Activated effector memory CD4-positive, alpha-beta T cell treated with Interleukin-2 at 50 U/mL for 16 hours (primary cell): Measurements from ENCODE around the gene NBAS.

ENCODE experiments used
- DNase-seq: peaks from one replicate; pipeline ENCODE4 v3.0.0-alpha.2; 2020

NBAS gene

DNA sequence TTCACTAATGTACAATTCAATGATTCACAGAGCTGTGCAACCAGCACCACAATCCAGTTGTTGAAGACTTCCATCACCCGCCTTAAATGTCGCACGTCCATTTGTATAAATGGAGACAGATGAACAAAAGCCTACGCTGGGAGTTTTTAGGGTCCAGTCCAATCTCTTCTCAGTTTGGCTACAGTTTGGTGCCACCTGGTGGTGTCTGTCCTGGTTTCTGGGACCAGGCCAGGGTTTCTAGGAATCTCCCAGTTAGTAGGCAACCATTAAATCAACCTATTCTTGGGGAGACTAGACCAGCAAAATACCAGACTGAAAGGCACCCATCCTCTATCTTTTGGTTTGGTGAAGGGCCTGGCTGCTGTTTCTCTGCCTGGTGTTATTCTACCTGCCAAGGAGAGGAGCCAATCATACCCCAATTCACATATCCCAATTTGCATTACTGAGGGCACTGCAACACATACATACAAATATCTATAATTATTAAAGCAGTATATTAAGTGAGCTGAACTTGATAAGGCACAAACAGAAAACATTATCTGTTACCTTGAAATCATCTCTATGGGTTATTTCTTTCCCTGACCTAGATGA lies 27.3 kb upstream of the NBAS start:
- DNase-seq = no peak

DNA sequence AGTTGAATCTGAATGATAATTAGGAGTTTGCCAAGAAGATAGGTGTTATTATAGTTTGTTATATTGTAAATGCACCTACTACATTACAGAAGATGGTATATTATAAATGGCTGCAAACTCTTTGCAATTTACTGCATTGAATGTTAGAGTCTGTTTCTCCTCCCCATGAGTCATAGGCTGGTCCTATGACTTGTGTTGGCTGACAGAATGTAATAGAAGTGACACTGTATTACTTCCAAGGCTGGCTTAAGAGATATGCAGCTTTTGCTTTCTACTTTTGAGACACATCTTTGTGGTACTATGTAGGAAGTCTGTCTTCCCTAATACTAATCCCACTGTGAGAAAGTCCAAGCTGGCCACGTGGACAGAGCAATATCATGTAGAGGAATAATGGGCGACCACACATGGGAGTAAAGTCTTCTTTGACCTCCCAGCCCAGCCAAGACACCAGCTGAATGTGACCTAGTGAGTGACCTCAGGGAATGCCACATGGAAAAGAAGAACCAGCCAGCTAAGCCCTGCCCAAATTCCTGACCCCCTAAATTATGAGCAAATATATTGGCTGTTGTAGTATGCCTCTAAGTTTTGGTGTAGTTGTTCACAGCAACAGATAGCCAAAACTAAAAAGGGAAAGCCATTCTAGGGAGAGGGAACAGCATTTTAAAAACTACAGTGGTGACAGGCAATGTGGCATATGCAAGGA lies 23.8 kb upstream of the NBAS start:
- no peak for DNase-seq

DNA sequence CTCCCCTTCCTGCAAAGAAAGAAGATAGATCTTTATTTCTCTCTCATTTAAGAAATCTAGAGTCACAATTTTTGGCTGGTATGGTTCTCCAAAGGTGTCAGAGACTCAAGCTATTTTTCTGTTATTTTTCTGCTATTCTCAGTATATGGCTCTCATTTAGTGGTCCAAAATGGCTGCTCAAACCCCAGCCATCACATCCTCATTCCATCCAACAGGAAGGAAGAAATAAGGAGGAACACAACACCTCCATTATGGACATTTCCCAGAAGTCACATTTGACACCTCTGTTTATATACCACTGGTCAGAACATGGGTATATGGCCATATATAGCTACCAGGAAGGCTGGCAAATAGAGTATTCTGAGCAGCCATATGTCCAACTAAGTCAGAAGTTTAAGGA lies 23.2 kb upstream of the NBAS start:
- no peak for DNase-seq

DNA sequence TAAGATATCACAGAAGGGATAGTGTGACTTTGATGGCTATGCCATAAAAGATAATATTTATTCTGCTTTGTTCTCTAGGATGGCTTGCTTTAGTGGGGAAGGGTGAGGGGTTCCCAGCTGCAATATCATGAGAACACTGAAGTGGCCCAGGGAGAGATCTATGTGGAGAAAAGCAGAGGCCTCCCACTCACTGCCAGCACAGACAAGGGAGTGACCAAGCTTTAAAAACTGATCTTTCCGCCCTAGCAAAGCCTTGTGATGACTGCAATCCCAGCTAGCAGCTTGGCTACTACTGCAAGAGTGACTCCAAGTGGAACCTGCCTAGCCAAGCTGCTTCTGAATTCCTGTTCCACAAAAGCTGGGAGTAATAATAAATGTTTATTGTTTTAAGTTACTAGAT lies 22.7 kb upstream of the NBAS start:
- DNase-seq = no peak

DNA sequence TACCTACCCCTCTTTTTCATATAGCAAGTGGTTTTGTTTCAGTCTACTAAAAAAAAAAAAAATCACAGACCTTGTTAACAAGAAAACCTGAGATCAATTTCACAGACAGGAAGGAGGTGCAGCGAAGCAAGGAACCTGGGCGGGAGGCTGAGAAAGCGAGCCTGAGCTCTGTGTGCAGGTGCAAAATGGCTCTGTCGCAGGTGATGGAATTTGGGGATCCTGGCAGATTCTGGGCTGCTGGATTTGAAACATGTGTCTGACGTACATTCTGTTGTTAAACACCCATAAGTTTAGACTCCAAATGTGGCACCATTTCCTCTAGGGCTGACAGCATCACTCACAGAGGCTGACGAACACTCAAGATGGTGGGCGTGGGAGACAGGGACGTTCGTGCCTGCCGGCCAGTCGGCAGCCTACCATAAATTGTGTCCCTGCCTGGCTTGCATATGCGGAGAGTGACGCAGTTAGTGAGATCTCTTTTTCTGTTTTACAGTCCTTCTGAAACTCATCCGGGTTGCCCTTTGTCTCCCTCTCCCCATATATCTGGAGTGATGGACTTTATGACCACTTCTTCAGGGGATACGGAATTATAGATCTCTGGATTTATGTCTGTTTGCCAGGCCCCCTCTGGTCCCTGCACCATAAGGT lies 21.7 kb upstream of the NBAS start:
- no peak for DNase-seq

DNA sequence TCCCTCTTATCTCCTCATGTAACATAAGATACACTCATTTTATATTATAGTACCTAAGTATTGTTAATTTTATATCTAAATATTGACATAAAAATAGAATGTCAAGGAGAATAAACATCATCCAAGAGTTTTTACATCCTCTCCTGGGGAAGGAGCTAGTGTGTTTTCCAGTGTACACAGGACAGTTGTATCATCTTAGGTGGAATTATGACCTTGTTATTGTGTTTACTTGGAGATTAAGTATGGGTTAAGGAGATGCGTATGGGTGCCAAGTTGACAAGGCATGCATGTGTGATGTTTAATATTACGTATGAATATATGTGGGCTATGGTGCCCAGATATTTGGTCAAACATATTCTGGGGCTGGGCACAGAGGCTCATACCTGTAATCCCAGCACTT lies 19.3 kb upstream of the NBAS start:
- DNase-seq = no peak

DNA sequence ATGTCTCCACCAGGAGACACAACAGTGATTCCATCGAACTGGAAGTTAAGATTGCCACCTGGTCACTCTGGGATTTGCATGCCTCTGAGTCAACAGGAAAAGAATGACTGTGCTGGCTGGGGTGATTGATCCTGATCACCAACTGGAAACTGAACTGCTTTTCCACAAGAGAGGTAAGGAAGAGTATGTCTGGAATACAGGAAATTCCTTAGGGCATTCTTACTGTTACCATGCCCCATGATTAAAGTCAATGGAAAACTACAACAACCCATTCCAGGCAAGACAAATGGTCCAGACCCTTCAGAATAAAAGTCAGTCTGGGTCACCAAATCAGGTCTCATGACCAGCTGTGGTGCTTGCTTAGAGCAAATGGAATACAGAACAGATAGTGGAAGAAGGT lies 18.5 kb upstream of the NBAS start:
- no peak for DNase-seq

DNA sequence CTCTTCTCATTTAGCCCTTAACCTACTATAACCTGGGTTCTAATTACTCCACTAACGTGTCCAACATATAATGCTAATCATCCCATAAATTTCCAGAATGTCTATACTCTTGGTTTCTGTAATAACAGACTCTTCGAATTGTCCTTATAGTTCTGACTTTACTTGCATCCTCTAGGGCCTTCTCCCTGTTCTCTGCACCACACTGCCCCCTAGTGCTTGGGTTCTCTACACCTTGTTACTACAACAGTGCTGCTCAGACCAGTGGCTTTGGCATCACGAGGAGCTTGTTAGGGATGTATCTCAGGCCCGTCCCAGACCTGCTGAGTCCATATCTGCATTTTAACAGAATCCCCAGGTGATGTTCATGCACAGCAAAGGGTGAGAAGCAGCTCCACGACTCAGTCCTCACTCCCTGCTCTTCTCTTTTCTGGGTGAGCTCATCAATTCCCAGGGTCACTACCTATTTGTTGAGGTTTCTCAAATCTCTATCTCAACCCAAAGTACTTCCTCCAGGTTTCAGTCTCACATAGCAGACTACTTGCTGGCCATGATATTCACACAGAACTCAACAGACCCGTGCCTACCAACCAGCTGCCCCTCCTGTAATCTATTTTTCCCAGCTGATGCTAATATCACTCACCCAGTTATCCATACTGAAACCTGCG lies 16.1 kb upstream of the NBAS start:
- DNase-seq = peak; percentile 70

DNA sequence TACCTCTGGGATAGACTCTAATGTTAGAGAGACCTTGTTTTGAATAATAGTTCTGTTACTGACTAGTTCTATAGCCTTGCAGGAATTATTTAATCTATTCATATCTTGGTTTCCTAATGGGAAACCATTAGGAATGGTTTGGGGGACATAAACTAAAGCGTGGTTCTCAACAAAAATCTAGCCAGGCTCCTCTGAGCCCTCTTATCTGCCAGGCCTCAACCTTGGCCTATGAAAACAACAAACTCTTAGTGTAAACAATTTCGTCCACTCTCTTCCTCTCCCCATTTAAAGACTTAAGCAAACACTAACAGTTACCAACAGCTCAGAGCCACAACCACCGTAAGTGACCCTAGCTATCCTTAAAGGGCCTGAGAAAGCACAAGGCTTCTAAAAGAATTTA lies 10.6 kb upstream of the NBAS start:
- DNase-seq = no peak

DNA sequence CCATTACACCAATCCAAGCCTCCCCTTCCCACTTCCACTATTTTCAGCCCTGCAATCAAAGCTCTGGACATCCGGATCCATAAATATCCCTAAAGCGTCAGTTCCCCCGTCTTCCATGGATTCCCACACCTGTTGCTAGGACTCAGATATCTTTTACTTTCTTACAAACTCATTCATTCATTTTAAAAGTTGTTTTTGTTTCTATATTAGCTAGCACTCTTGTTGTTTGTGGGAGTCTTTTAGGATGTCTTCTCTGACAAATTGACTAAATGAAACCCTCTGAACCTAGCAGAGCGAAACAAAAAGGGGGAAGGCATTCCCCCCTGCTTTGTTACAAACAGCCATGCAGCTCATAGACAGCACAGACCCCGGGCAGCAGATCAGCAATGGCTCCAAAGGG lies 9.0 kb upstream of the NBAS start:
- no peak for DNase-seq

DNA sequence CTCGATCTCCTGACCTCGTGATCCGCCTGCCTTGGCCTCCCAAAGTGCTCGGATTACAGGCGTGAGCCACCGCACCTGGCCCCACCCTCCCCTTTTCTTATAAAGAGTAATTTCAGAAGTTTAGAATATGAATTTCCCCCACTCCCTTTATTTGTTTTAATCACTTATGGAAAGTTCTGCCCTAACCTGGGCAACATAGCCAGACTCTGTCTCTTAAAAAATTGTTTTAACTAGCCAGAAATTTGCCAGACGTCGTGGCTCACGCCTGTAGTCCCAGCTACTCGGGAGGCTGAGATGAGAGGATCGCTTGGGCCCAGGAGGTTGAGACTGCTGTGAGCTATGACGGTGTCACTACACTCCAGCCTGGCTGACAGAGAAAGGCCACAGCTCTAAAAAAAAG lies 7.7 kb upstream of the NBAS start:
- DNase-seq = no peak

DNA sequence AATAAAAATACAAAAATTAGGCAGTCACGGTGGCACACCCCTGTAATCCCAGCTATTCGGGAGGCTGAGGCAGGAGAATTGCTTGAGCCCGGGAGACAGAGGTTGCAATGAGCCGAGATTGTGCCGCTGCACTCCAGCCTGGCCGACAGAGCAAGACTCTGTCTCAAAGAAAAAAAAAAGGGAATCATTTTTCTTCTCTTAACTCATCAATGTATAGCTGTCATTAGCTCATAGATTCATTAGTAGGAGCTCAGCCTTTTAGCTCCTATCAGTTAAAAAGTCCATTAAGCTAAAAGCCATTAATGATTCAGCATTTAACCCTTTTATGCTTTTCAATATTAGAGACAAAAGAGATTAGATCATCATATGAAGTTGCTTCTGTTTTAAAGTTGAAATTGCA lies 5.8 kb upstream of the NBAS start:
- no peak for DNase-seq

DNA sequence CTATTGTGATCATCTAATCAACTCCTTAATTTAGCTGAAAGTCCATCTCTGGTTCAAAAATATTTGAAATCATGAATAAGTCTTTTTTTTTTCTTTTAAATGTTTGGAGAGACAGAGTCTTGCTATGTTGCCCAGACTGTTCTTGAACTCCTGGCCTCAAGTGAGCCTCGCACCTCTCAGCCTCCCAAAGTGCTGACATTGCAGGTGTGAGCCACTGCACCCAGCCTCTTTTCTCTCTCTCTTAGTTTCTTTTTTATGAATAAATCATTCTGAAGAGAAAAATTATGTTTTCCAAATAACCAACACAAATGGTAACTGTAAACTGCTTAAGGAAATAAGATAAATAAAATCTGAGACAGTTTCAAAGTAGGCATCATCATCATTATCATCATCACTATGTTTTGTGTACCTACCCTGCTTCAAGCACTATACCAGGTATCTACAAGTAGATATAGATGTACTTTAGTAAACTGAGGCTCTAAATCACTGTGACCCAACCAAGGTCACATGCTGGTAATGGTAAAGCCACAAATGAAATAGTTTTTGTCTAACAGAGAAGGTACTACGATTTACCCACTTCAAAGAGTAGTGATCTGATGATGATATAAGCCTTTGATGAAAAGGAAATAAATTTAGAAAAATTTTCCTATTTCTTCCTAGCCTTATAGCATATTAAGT lies 5.0 kb upstream of the NBAS start:
- no peak for DNase-seq

DNA sequence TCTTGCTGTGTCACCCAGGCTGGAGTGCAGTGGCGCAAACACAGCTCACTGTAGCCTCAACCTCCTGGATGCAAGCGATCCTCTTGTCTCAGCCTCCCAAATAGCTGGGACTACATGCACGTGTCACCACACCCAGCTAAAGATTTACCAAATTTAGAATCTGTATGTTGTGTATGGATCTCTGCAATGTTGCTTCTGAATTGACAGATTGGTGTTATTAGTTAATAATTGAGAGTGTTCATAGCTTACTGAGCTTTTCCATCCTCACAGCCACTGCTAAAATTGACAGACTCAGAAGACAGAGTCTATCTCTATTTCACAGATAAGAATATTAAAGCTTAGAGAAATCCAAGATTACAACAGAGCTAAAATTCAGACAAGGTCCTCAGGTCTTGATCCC lies 4.3 kb upstream of the NBAS start:
- no peak for DNase-seq

DNA sequence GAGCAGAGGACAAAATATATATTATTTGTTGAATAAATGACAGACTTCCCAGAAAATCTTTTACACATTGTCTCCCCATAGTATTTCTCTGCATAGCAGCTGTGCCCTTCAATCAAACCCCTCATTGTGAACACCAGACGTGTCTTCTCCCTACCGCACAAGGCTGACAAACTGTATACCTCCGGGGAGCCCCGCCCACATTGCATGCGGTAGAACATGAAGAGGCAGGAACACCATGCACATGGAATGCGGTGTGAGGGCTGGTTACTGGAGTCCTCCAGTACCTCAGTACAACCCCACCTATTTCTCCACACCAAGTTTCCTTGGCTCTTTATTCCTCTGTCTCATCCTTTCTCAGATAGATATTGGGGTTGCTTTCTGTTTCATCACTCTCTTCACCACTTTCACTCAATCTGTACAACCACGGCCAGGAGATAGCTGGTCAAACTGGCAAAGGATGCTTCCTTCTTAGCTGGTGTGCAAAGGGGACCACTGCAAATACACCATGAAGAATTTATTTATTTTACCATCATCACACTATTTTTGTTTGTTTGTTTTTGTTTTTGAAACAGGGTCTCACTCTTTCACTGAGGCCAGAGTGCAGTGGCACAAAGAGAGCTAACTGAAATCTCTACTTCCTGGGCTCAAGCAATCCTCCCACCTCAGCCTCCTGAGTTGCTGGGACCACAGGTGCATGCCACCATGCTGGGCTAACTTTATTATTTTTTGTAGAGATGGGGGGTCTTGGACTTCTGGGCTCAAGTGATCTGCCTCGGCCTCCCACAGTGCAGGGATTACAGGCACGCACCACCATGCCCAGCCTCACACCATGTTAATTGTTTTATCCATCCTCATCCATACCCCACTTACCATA lies 2.3 kb upstream of the NBAS start:
- DNase-seq = no peak

DNA sequence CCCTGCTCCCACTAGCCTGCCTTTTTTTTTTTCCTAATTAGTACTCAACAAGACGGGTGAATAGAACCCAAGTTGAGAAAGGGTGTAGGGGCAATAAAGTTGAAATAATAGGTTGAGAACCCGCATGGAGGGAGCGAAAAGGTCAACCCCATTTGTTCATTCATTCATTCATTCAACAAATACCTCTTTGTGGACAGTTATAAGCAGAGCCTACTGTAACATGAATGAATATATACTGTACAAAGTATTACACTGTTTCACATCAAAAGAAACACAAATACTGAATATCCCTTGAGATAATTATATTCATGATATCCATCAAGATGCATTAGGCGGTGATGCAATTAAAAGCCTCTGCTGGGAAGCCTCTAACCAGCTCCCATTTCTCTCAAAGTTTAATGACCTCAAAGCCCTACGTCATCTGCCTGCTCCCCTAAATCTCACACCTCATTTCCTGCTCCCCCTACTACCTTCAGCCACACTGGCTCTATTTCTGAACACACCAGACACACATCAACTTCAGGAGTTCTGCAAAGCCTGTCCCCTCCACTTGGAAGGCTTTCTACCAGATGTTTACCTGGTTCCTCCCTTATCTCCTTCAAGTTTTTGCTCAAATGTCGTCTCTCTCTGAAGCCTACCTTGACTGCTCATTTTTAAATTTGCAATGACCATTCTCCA lies 1.4 kb upstream of the NBAS start:
- DNase-seq = no peak

DNA sequence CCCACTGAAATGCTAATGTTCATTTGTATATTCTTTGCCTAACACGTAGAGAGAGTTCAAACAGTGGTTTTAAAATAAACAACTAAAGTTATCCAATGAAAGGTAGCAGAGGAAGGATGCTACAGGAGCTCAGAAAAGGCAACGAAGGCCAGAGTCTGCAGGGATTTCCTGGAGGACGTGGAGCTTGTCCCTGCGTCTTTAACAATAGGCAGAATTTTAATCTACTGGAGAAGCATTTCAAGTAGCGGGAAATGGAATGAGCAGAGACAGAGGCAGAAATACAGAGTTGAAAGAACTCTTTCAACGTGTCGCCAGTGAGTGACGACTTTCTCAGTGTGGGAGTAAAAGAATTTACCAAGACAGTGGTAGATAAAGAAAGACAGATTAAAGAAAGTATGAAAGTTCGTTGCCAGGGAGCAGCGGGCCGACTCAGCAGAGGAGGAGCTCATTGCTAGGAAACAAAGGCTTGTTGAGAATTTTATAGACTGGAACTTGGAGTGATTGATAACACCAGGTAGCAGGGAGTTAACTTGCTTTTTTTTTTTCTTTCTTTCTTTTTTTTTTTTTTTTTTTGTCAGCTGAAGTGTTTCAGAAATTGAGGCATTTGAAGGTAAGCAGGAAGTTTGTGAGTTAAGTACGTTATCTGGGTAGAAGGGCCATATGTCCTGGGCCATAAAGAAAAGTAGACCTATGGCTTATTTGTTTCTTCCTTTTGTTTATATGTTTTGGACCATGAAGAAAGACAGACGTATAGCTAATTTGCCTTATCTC lies 625 bp upstream of the NBAS start:
- DNase-seq = no peak

DNA sequence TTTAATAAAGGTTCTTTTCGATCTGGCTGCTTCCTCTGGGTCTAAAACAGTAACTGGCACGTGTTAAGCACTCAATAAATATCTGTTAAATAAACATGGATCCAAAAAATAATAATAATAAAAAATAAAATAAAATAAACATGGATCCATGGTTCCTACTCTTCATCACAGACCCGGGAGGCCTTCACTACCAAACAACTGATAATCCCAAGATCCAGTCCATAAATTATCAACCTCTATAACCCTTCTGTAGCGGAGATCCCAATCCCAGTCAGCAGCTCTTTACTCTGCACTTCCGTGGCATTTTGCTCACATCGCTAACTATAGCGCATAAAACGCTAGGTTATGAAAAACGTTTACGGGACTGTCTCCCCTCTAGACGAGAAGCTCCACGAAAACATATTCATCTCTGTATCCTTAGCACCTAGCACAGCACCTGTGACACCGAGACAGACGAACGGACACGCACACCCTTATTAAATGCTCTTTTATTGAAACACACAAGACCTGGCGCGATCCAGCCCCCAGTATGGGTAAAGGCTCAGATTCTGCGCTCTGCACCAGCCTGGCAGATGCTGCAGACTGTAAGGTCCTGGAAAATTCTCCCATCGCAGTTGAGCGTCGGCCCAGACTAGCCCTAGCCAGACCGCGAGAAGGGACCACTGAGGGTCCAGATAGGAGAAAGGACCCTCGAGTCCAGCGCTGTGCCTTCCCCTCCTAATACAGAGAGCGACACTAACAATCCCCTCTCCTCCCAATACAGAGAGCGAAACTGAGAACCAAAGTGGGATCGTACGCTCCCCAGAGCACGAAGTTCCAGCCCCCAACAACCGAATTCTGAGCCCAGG lies 770 bp downstream of the NBAS start:
- no peak for DNase-seq

DNA sequence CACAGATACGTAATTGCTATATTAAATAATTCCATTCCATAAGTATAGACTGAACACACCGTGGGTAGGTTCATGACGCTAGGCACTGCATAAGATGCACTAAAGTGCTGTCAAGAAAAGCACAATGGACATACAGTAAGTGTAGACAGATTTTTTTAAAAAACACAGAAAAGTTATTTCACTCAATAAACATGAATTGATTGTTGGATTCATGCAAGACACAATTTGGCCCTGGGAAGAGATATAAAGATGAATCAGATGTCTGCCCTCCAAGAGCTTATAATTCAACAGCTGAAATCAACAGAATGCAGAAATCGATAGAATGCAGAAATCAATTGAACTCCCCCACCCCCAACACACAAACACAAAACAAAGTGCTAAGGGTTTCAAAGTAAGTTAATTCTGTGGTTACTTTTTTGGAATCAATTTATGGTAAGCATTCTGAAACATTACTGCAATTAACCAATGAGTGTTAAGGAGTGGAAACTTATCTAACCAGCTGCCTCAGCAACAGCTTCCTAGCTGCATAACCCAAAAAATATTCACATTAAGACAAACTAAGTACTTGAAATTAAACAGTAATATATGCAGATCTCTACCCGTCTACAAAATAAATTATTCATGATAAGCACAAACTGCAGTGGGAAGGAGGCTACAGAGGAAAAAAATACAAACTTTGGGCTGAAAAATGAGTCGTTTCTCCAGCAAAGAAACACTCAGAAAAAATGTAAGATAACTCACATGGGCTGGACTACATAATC lies 1.6 kb downstream of the NBAS start:
- no peak for DNase-seq
